Measurements from ENCODE around the gene GINS2. TPM values are rescaled to one million over a fixed set of nuclear protein-coding genes. Genes with fewer than 3 reads are reported as not detected.

The GINS2 gene
- total and polyA plus RNA-seq, 12 donors, result 0.20 to 2.8 (median 0.72) TPM

DNA sequence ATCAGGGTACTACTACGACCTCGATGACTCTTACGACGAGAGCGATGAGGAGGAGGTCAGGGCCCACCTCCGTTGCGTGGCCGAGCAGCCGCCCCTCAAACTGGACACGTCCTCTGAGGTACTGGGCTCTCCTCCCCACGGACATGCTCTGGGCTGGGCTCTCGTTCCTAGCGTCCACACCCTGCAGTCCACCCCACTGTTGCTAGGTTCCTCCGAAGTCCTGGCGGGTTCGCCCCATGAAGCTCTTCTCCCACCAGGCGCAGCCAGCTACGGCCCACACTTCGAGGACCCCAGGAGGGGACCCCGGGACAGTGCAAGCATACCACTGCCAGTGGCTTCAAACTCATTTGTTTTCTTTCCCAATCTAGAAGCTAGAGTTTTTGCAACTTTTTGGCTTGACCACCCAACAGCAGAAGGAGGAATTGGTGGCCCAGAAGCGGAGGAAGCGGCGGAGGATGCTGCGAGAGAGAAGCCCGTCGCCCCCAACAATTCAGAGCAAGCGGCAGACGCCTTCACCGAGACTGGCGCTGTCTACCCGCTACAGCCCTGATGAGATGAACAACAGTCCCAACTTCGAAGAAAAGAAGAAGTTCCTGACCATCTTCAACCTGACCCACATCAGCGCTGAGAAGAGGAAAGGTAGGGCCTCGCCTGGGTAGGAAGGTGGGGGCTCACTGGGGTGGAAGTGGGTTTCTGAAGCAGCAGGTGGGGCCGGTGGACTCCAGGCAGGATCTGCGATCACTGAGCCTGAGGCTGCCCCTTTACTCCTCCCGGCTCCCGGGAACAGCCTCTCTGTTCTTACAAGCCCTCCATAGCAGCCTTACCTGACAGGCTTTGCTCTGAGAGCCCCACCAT is 25.6 kb downstream of the GINS2 start:
- TF ChIP-seq, protein P1, sequence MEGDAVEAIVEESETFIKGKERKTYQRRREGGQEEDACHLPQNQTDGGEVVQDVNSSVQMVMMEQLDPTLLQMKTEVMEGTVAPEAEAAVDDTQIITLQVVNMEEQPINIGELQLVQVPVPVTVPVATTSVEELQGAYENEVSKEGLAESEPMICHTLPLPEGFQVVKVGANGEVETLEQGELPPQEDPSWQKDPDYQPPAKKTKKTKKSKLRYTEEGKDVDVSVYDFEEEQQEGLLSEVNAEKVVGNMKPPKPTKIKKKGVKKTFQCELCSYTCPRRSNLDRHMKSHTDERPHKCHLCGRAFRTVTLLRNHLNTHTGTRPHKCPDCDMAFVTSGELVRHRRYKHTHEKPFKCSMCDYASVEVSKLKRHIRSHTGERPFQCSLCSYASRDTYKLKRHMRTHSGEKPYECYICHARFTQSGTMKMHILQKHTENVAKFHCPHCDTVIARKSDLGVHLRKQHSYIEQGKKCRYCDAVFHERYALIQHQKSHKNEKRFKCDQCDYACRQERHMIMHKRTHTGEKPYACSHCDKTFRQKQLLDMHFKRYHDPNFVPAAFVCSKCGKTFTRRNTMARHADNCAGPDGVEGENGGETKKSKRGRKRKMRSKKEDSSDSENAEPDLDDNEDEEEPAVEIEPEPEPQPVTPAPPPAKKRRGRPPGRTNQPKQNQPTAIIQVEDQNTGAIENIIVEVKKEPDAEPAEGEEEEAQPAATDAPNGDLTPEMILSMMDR (IDR thresholded peaks at IDR 0.05), result no peak
- no peak overlapping the region for H3K4me3 ChIP-seq
- intact Hi-C loops (cut with DNase I), result loop anchor here in 3 of 10 donors (5.0 kb wide), 1 partner anchor 54 kb away; no protein-coding TSS in a partner anchor
- no peaks in the 10 kb centered on the region for H3K9me3 ChIP-seq
- WGBS, 2 donors, result 95 to 96% methylated on average over 38 of the region's 38 CpGs
- H3K27me3 ChIP-seq, result no peaks in the 10 kb centered on the region
- peaks cover 0 to 98% (median 58%) of the 10 kb centered on the region in 9 donors for H3K36me3 ChIP-seq
- ATAC-seq, result no peak
- no peak overlapping the region for H3K27ac ChIP-seq
- peaks cover 0 to 23% (median 13%) of the 10 kb centered on the region in 9 donors for H3K4me1 ChIP-seq
- DNase-seq, result no peak

DNA sequence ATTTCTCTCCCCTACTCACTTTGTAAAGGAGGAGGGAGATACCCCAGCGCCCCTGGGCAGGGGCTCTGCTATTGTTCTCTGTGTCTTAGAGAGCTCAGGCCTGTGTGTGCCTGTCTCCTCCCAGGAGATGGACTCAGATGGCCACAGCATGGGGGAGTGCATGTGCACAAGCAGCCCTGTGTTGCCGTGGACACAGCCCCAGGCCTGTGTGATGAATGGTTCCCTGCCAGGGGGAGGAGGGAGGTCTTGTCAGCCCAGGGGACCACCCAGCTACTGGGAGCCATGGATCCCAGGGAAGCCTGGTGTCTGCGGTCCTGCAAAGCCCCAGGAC is 26.3 kb downstream of the GINS2 start:
- Histone ChIP-seq H3K36me3 (peaks cover 0 to 98% (median 63%) of the 10 kb centered on the region in 9 donors), H3K4me3 (no peak overlapping the region), H3K27me3 (no peaks in the 10 kb centered on the region), H3K9me3 (no peaks in the 10 kb centered on the region), H3K4me1 (peaks cover 0 to 23% (median 13%) of the 10 kb centered on the region in 9 donors), H3K27ac (no peak overlapping the region)
- no peak for ATAC-seq
- WGBS, 2 donors, result 71 to 82% methylated on average over 3 of the region's 3 CpGs
- TF ChIP-seq, protein P1 (IDR thresholded peaks at IDR 0.05), result no peak
- DNase-seq, result no peak
- intact Hi-C loops (cut with DNase I), result loop anchor here in 3 of 10 donors (5.0 kb wide), 1 partner anchor 55 kb away; no protein-coding TSS in a partner anchor

DNA sequence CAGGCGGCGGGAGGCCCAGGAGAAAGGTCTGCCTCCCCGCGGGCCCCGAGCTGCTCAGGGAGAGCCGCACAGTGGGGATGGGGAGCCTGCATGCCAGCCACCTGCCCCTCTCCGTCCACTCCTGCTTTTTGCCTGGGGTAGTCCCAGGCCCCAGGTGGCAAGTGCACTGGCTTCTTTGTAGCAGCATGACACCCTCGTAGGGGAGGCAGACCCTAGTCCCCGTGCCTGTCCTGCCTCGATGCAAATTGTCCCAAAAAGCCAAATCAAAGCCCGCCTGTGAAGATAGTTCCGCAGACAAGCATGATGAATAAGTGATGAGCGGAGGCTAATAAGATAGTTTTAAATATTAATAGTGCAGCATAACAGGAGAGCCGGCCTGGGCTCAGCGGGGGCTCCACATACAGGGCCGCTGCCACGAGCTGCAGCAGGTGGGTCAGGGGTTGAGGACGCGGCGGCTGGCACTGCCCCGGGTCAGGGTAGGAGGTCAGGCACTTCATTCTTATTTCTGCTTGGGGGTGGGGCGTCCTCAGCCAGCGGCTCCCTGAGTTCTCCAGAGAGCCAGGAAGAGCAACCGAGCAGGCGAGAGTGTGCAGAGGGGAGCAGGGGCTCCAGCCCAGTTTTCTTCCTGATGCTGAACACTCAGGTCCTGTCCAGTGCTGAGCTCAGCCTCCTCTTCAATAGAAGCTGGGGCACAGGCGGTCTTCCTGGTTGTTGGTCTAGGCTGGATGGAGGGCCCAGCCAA is 26.8 kb downstream of the GINS2 start:
- Histone ChIP-seq H3K4me3 (no peak overlapping the region), H3K9me3 (no peaks in the 10 kb centered on the region), H3K27ac (no peak overlapping the region), H3K27me3 (no peaks in the 10 kb centered on the region), H3K36me3 (peaks cover 0 to 98% (median 69%) of the 10 kb centered on the region in 9 donors), H3K4me1 (peaks cover 0 to 23% (median 13%) of the 10 kb centered on the region in 9 donors)
- ATAC-seq, result no peak
- 95 to 96% methylated on average over 26 of the region's 26 CpGs for WGBS, 2 donors
- intact Hi-C loops (cut with DNase I), result loop anchor here in 3 of 10 donors (5.0 kb wide), 1 partner anchor 55 kb away; no protein-coding TSS in a partner anchor
- no peak for DNase-seq
- TF ChIP-seq, protein P1 (IDR thresholded peaks at IDR 0.05), result no peak
